Neural cell (in vitro differentiated cells): ENCODE results near the gene LRMDA.
A peak's percentile ranks its signal among the peaks of the same experiment; 100 is the strongest.

Source experiments
- CTCF ChIP-seq: fragments of 450-650 bp; IDR thresholded peaks from 2 replicates; pipeline ENCODE4 v1.5.1; 2014; ENCODE audit warnings: antibody characterized with exemption, mild to moderate bottlenecking, moderate library complexity; ENCODE audit not compliant: poor library complexity, severe bottlenecking
- EP300 ChIP-seq: fragments of 450-650 bp; conservative IDR thresholded peaks from 2 replicates; pipeline ENCODE4 v1.6.1; 2014; ENCODE audit warnings: antibody characterized with exemption, mild to moderate bottlenecking, moderate library complexity; ENCODE audit not compliant: poor library complexity, severe bottlenecking
- EZH2 ChIP-seq: fragments of 200-600, 300-800 bp; shearing (Covaris generic), sonication (generic); IDR thresholded peaks from 2 replicates; pipeline ENCODE4 v1.6.1; 2014; ENCODE audit warnings: antibody characterized with exemption, low read length, borderline replicate concordance, mild to moderate bottlenecking; ENCODE audit not compliant: insufficient read depth, poor library complexity, severe bottlenecking
- POLR2AphosphoS5 ChIP-seq: IDR thresholded peaks from 2 replicates; pipeline ENCODE4 v1.6.1; 2012
- RAD21 ChIP-seq: fragments of 450-650 bp; conservative IDR thresholded peaks from 2 replicates; pipeline ENCODE4 v1.6.1; 2014; ENCODE audit warnings: antibody characterized with exemption, mild to moderate bottlenecking, moderate library complexity
- REST ChIP-seq: IDR thresholded peaks from 2 replicates; pipeline ENCODE4 v1.6.1; 2012; ENCODE audit warnings: borderline replicate concordance
- SMC3 ChIP-seq: fragments of 450-650 bp; conservative IDR thresholded peaks from 2 replicates; pipeline ENCODE4 v1.6.1; 2014; ENCODE audit warnings: antibody characterized with exemption, mild to moderate bottlenecking, moderate library complexity; ENCODE audit not compliant: poor library complexity
- TAF1 ChIP-seq: IDR thresholded peaks from 2 replicates; pipeline ENCODE4 v1.6.1; 2012; ENCODE audit warnings: low read depth

- no peak for TF ChIP-seq SMC3
- no peak for TF ChIP-seq CTCF
- TF ChIP-seq REST = no peak
- TF ChIP-seq POLR2AphosphoS5 = no peak
- TF ChIP-seq TAF1 = no peak
- no peak for TF ChIP-seq EZH2
- peak; percentile 86 for TF ChIP-seq EP300
- no peak for TF ChIP-seq RAD21
Observed at GRCh38 chr10:76311752-76312636, 880.6 kb downstream of the LRMDA start.
